ENCODE results near the gene GBGT1.

Gene GBGT1

DNA sequence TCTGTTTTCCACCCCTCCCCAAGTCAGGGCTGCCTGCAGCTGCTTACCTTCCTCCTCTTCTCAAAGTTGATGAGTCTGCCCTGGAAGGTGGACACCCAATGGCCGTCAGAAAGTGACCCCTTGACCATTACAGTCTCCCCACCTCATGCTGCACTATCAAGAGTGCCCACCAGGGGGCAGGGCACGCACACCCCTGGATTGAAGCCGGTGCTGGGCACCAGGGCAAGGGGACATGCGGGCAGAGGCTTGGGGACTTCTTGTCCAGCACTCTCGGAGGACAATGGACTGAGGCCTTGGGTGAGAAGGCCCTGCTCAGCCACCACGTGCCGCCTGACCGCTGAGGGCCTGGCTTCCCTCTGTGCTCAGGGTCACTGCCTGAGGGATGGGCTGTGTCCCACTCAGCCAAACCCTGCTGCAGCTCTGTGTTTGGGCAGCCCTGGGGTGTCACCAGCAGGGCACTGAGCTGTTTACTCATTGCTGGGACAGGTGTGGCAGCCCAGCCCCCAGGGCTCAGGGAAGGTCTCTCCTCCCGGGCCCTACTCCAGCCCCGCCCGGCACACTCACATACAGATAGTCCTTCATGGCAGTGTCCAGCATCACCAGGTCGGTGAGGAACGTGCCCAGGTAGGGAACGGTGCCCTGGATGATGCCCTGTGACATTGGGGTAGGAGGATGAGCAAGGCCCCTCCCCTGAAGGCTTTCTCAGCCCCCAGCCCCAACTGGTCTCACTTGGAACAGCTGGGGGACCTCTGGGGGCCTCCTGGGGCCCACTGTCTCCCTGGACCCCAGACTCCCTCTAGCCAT is 60.3 kb downstream of the GBGT1 start:
- H3K9me3 ChIP-seq (ENCODE audit: severe bottlenecking) = no peaks in the 10 kb centered on the region
- H3K4me3 ChIP-seq (ENCODE audit: severe bottlenecking) = no peak overlapping the region
- H3K27me3 ChIP-seq (ENCODE audit: insufficient read depth, poor library complexity, severe bottlenecking) = no peaks in the 10 kb centered on the region
- ATAC-seq (ENCODE audit: low read depth) = peak; percentile 40; the same call in 2 of the 3 replicates
- peaks cover 54% of the 10 kb centered on the region for H3K36me3 ChIP-seq (ENCODE audit: low read depth)
- TF ChIP-seq, protein P1, sequence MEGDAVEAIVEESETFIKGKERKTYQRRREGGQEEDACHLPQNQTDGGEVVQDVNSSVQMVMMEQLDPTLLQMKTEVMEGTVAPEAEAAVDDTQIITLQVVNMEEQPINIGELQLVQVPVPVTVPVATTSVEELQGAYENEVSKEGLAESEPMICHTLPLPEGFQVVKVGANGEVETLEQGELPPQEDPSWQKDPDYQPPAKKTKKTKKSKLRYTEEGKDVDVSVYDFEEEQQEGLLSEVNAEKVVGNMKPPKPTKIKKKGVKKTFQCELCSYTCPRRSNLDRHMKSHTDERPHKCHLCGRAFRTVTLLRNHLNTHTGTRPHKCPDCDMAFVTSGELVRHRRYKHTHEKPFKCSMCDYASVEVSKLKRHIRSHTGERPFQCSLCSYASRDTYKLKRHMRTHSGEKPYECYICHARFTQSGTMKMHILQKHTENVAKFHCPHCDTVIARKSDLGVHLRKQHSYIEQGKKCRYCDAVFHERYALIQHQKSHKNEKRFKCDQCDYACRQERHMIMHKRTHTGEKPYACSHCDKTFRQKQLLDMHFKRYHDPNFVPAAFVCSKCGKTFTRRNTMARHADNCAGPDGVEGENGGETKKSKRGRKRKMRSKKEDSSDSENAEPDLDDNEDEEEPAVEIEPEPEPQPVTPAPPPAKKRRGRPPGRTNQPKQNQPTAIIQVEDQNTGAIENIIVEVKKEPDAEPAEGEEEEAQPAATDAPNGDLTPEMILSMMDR (IDR thresholded peaks at IDR 0.05; ENCODE audit: poor library complexity, severe bottlenecking) = peak; percentile 93
- H3K27ac ChIP-seq (ENCODE audit: poor library complexity, severe bottlenecking) = no peak overlapping the region
- H3K4me1 ChIP-seq (ENCODE audit: insufficient read depth, poor library complexity, severe bottlenecking) = no peaks in the 10 kb centered on the region
- DNase-seq (ENCODE audit: low spot score) = peak; percentile 49

All from RWPE2 (cell line).